Measurements from ENCODE around the gene GREM2. TPM values are rescaled to one million over a fixed set of nuclear protein-coding genes. Genes with fewer than 3 reads are reported as not detected.

The GREM2 gene
- total RNA-seq, 6 donors from 2014 or later: 0.22 to 0.88 (median 0.39) TPM; not detected in 1

DNA sequence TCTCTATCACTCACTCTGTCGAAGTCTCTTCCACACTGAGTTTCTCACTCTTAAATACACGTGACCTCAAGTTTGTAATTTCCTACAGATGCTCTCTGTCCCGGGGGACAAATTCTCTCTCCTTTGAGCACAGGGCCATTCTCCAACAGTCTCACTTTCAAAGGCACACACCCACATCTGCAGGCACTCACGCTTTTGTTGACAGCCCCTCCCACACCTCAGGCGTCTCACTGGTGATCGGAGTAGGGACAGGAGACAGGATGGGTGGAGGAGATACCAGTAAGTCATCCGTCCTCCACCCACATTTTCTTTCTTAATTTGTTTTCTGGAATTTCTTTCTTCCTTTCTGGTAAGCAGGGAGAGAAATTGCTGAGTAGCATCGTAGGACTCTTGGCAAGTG lies 40.6 kb upstream of the GREM2 start:
- WGBS, 2 donors: 41 to 50% methylated on average over 8 of the region's 8 CpGs
- H3K36me3 ChIP-seq: no peaks in the 10 kb centered on the region
- DNase-seq (no peak), ATAC-seq (ENCODE audit: low FRiP score in 2 of 2) (peak in 1 of 2 donors; percentile 62)
- no peaks in the 10 kb centered on the region for H3K4me1 ChIP-seq
- H3K27ac ChIP-seq: no peak overlapping the region
- no peaks in the 10 kb centered on the region for H3K9me3 ChIP-seq
- H3K4me3 ChIP-seq: no peak overlapping the region
- no peak for TF ChIP-seq EP300 (IDR thresholded peaks at IDR 0.05)
- TF ChIP-seq, protein P1, sequence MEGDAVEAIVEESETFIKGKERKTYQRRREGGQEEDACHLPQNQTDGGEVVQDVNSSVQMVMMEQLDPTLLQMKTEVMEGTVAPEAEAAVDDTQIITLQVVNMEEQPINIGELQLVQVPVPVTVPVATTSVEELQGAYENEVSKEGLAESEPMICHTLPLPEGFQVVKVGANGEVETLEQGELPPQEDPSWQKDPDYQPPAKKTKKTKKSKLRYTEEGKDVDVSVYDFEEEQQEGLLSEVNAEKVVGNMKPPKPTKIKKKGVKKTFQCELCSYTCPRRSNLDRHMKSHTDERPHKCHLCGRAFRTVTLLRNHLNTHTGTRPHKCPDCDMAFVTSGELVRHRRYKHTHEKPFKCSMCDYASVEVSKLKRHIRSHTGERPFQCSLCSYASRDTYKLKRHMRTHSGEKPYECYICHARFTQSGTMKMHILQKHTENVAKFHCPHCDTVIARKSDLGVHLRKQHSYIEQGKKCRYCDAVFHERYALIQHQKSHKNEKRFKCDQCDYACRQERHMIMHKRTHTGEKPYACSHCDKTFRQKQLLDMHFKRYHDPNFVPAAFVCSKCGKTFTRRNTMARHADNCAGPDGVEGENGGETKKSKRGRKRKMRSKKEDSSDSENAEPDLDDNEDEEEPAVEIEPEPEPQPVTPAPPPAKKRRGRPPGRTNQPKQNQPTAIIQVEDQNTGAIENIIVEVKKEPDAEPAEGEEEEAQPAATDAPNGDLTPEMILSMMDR (IDR thresholded peaks at IDR 0.05): no peak
- no peak for TF ChIP-seq POLR2A (IDR thresholded peaks at IDR 0.05)
- TF ChIP-seq POLR2AphosphoS5 (IDR thresholded peaks at IDR 0.05): no peak
- no peaks in the 10 kb centered on the region for H3K27me3 ChIP-seq

DNA sequence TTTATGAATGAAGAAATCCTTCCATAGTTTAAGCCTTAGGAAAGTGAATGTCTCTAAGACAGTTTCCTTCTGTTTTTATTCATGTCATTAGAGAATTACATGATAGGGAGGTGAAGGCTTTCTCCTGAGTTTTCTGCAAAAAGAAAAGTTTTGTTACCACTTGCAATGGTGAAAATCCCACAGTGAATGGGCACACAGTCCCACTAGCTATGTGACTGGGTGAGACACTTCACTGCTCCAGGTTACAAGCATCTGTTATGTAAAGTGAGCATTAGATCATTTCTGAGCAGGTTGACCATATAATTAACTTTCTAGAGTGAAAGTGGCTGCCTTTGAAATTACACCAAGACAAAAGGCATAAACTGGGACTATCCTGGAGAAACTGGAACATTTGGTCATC lies 38.9 kb upstream of the GREM2 start:
- Histone ChIP-seq H3K9me3 (no peaks in the 10 kb centered on the region), H3K27me3 (no peaks in the 10 kb centered on the region), H3K4me3 (no peak overlapping the region), H3K36me3 (no peaks in the 10 kb centered on the region), H3K27ac (no peak overlapping the region), H3K4me1 (no peaks in the 10 kb centered on the region)
- no peak for DNase-seq
- no peak for ATAC-seq (ENCODE audit: low FRiP score in 2 of 2)
- TF ChIP-seq POLR2A (IDR thresholded peaks at IDR 0.05) (no peak), POLR2AphosphoS5 (IDR thresholded peaks at IDR 0.05) (no peak), EP300 (IDR thresholded peaks at IDR 0.05) (no peak)
- TF ChIP-seq, protein P1 (IDR thresholded peaks at IDR 0.05): no peak

DNA sequence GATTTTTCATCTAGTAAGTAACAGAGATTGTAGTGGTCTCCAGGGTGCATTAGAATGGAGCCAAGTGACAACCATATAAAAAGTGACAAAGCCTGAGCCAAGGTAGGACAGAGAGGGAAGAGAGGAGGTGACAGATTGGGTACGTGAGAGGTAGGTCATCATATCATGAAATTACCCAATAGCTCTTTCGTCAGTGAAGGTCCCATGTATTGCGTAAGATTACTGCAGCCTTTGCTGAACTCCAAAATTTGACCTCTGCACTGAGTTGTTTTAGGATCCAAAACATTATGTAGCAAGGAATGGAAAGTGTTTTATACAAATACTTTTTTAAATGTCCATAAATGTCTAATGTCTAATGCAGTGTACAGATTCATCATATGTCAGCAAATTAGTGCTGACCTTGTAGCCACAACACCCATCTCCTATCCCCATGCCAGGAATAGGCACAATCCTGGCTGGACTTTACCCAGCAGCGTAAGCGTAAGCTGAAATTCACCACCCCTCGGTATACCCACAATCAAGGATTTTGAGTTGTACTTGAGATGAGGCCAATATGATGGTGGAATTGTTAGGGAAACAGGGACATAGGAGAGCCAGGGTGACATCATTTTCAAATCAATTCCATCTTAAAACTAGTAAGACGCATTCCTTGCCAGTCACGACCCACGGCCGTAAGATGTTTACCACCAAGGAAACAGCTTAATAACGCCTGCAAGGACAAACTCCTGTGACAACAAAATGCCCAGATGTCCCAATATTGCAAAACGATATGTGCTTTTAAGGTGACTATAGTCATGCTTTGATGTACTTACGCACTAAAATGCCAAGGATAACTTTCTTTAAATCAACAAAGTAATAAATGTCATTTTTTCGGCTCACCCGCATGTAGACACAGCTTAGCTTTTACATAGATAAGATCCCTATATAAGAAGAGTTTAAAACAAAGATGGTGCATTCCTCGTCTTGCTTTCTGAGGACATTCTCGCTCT lies 38.1 kb upstream of the GREM2 start:
- ATAC-seq (ENCODE audit: low FRiP score in 2 of 2): no peak
- WGBS, 2 donors: 80 to 82% methylated on average over 15 to 17 of the region's 17 CpGs

DNA sequence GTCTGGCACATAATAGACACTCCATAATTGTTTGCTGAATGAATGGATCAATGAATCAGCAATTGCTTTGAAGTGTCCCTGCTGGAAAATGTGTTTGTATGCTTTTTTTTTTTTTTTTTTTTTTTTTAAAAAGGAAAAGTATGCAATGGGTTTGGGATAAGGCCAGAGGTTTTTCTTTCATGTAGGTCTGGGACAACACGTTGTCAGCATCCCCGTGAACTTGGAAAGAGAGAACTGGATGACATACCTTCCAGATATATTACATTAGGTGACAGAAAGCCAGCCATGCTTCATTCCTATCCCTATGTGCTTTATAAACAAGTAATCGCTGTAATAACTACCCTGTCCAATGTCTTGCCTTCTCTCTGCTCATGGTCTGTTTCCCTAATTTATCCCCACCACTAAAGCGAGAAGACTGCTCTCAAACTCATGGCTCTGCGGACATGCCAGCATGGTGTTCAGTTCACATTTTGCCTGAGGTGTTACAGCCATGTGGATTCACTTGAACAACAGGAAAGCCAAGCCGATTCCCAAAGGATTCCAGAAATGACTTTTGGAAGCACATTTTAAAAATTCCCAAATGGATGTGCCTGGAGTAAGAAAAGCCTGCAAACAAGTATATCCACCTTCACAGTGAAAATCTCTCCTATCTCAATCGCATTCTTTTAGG lies 34.8 kb upstream of the GREM2 start:
- WGBS, 2 donors: 75 to 77% methylated on average over 7 of the region's 7 CpGs
- H3K36me3 ChIP-seq: no peaks in the 10 kb centered on the region
- ATAC-seq (ENCODE audit: low FRiP score in 2 of 2) (no peak), DNase-seq (no peak)
- no peak overlapping the region for H3K4me3 ChIP-seq
- no peaks in the 10 kb centered on the region for H3K27me3 ChIP-seq
- H3K9me3 ChIP-seq: no peaks in the 10 kb centered on the region
- no peaks in the 10 kb centered on the region for H3K4me1 ChIP-seq
- H3K27ac ChIP-seq: no peak overlapping the region
- TF ChIP-seq EP300 (IDR thresholded peaks at IDR 0.05) (no peak), POLR2AphosphoS5 (IDR thresholded peaks at IDR 0.05) (no peak), POLR2A (IDR thresholded peaks at IDR 0.05) (no peak)
- TF ChIP-seq, protein P1 (IDR thresholded peaks at IDR 0.05): no peak

More for the DNA sequence above, 38.1 kb upstream of the GREM2 start:
- H3K4me1 ChIP-seq: no peaks in the 10 kb centered on the region
- TF ChIP-seq POLR2A (IDR thresholded peaks at IDR 0.05) (no peak), EP300 (IDR thresholded peaks at IDR 0.05) (no peak), POLR2AphosphoS5 (IDR thresholded peaks at IDR 0.05) (no peak)
- TF ChIP-seq, protein P1 (IDR thresholded peaks at IDR 0.05): no peak
- H3K4me3 ChIP-seq: no peak overlapping the region
- H3K9me3 ChIP-seq: no peaks in the 10 kb centered on the region
- H3K27ac ChIP-seq: no peak overlapping the region
- DNase-seq: no peak
- H3K36me3 ChIP-seq: no peaks in the 10 kb centered on the region
- H3K27me3 ChIP-seq: no peaks in the 10 kb centered on the region

Data from upper lobe of left lung (tissue), 6 donors.